Panc1 (cell line): ENCODE measurements around the gene HES7. TPM values are rescaled to one million over a fixed set of nuclear protein-coding genes. Genes with fewer than 3 reads are reported as not detected.

Experiments used
- ATAC-seq: fragments of 200-7000 bp; cut with Tn5 transposase; 2 replicates; pipeline ENCODE4 v1.9.1; 2020; ENCODE audit warnings: mild to moderate bottlenecking, moderate library complexity
- BruUV-seq: library from RNA; stranded (reverse); fragments of 400-500 nt; replicated peaks from 2 replicates; lab custom pipeline; 2021; lab: Mats Ljungman, UMichigan
- CTCF ChIA-PET: fragments of 300-600 bp; sonication (Branson Sonifier 250); formaldehyde crosslinking; loops from one replicate; lab custom pipeline; 2022; ENCODE audit warnings: antibody characterized with exemption; lab: Charles Lee
- POLR2A ChIA-PET: fragments of 300-600 bp; sonication (Branson Sonifier 250); formaldehyde crosslinking; loops from one replicate; lab custom pipeline; 2022; ENCODE audit warnings: antibody characterized with exemption; lab: Charles Lee
- DNase-seq: peaks from one replicate; pipeline ENCODE4 v3.0.0-alpha.2; 2010; ENCODE audit warnings: low read depth, low spot score
- H3K27ac ChIP-seq: 2 replicates; pipeline ENCODE4 v1.5.1; 2011; ENCODE audit warnings: mild to moderate bottlenecking, low read length, inconsistent platforms
- H3K27me3 ChIP-seq: fragments of 200-500 bp; sonication (Bioruptor generic); 2 replicates; pipeline ENCODE4 v1.6.0; 2014; ENCODE audit warnings: low read length, inconsistent platforms; ENCODE audit not compliant: control insufficient read depth, insufficient read depth
- H3K36me3 ChIP-seq: fragments of 200-500 bp; sonication (Bioruptor generic); 2 replicates; pipeline ENCODE4 v1.5.1; 2014; ENCODE audit warnings: inconsistent platforms, mild to moderate bottlenecking, low read length, moderate library complexity; ENCODE audit not compliant: control insufficient read depth, insufficient read depth
- H3K4me1 ChIP-seq: 2 replicates; pipeline ENCODE4 v1.5.1; 2011; ENCODE audit warnings: inconsistent platforms, mild to moderate bottlenecking, low read length, moderate library complexity; ENCODE audit not compliant: control insufficient read depth, insufficient read depth
- H3K4me3 ChIP-seq, 2 experiments: 2 replicates each; pipeline ENCODE4 v1.5.1; 2011 to 2012; ENCODE audit warnings: low read depth in 2 of 2, low read length in 2 of 2, mild to moderate bottlenecking in 2 of 2, inconsistent platforms in 1 of 2, moderate library complexity in 1 of 2
- H3K9me3 ChIP-seq: fragments of 200-500 bp; sonication (Bioruptor generic); 2 replicates; pipeline ENCODE4 v1.5.1; 2014; ENCODE audit warnings: low read depth, mild to moderate bottlenecking, inconsistent platforms, low read length, moderate library complexity; ENCODE audit not compliant: control insufficient read depth, insufficient read depth
- CTCF ChIP-seq: fragments of 450-650 bp; IDR thresholded peaks from 2 replicates; pipeline ENCODE4 v1.5.1; 2017; ENCODE audit warnings: mild to moderate bottlenecking
- POLR2AphosphoS5 ChIP-seq: IDR thresholded peaks from 2 replicates; pipeline ENCODE4 v1.6.1; 2012; ENCODE audit warnings: mild to moderate bottlenecking, low read depth, low read length, moderate library complexity
- SIN3A ChIP-seq: IDR thresholded peaks from 2 replicates; pipeline ENCODE4 v1.6.1; 2012; ENCODE audit warnings: low read depth, mild to moderate bottlenecking, low read length, moderate library complexity, borderline replicate concordance; ENCODE audit not compliant: insufficient read depth
- TCF7L2 ChIP-seq: IDR thresholded peaks from 2 replicates; pipeline ENCODE4 v1.6.1; 2011; ENCODE audit warnings: mild to moderate bottlenecking, low read depth, low read length, inconsistent platforms
- in situ Hi-C: cut with HindIII; loops from 2 replicates; pipeline ENCODE4 v1.10.0; 2016; ENCODE audit warnings: low sequenced_read_pairs, low pct_unique_long_range_greater_than_20kb
- intact Hi-C: fragments of 100-400 bp; cut with micrococcal nuclease; formaldehyde crosslinking; loops from one replicate; pipeline ENCODE4 v1.10.0; 2022; ENCODE audit not compliant: unreplicated experiment
- total RNA-seq: library from RNA; stranded (reverse); gene quantifications from one replicate; pipeline ENCODE4 v1.2.1, GENCODE V29; 2021; ENCODE audit not compliant: unreplicated experiment
- TF ChIP-seq, protein P1 (sequence below), 2 experiments: IDR thresholded peaks; 2 replicates each; pipeline ENCODE4 v1.6.1; 2011 to 2012; ENCODE audit warnings: low read depth in 2 of 2, control low read depth in 1 of 2, low read length in 1 of 2, mild to moderate bottlenecking in 1 of 2, moderate library complexity in 1 of 2; ENCODE audit not compliant: insufficient read depth in 1 of 2

The HES7 gene
- total RNA-seq, 1 experiment from 2014 or later = 4.0 TPM

- in situ Hi-C loops (no loop called here), intact Hi-C loops (no loop called here)
- peaks cover 32% of the 10 kb centered on the region for H3K4me1 ChIP-seq
- no peaks in the 10 kb centered on the region for H3K27me3 ChIP-seq
- no peaks in the 10 kb centered on the region for H3K9me3 ChIP-seq
- CTCF ChIA-PET = interaction anchor here (0.5 kb wide), 1 partner anchor 39 kb away, joined by 3 read pairs; no protein-coding TSS in a partner anchor
- DNase-seq = no peak
- peak overlapping the region in 1 of 2 experiments; percentile 18; a peak in 1 of 4 replicates for H3K4me3 ChIP-seq
- no peak for TF ChIP-seq SIN3A
- ATAC-seq = no peak
- POLR2A ChIA-PET = no interaction called here
- H3K36me3 ChIP-seq = no peaks in the 10 kb centered on the region; the same call in none of the 2 replicates
- peak overlapping the region; percentile 26; the same call in 1 of the 2 replicates for H3K27ac ChIP-seq
- no TSS peak for BruUV-seq
Measured at GRCh38 chr17:8160741-8161221, 36.9 kb upstream of the HES7 start.

DNA sequence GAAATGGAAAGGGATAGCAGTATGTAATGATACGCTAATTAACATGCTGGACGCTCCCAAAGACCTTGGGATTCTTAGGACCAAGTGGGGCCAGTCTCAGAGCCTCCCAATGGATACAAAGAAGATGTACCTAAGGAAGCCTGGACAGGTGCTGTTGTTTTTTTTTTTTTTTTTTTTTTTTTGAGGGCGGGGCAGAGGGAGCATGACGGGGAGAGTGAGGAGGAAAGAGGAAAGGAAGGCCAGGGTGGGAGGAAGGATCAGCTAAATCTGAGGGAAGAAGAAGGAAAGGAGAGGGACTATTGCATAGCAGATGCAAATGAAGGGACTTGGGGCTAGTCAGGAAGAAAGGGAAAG lies 36.3 kb upstream of the HES7 start:
- DNase-seq (no peak), ATAC-seq (no peak)
- BruUV-seq = no TSS peak
- ChIA-PET POLR2A (no interaction called here), CTCF (no interaction called here)
- Histone ChIP-seq H3K27ac (peak overlapping the region; percentile 26; the same call in 1 of the 2 replicates), H3K9me3 (no peaks in the 10 kb centered on the region), H3K4me3 (no peak overlapping the region), H3K36me3 (no peaks in the 10 kb centered on the region; the same call in none of the 2 replicates), H3K27me3 (no peaks in the 10 kb centered on the region), H3K4me1 (peaks cover 32% of the 10 kb centered on the region)
- in situ Hi-C loops (no loop called here), intact Hi-C loops (no loop called here)
- TF ChIP-seq CTCF (no peak), POLR2AphosphoS5 (no peak), SIN3A (no peak), TCF7L2 (no peak)
- TF ChIP-seq, protein P1, sequence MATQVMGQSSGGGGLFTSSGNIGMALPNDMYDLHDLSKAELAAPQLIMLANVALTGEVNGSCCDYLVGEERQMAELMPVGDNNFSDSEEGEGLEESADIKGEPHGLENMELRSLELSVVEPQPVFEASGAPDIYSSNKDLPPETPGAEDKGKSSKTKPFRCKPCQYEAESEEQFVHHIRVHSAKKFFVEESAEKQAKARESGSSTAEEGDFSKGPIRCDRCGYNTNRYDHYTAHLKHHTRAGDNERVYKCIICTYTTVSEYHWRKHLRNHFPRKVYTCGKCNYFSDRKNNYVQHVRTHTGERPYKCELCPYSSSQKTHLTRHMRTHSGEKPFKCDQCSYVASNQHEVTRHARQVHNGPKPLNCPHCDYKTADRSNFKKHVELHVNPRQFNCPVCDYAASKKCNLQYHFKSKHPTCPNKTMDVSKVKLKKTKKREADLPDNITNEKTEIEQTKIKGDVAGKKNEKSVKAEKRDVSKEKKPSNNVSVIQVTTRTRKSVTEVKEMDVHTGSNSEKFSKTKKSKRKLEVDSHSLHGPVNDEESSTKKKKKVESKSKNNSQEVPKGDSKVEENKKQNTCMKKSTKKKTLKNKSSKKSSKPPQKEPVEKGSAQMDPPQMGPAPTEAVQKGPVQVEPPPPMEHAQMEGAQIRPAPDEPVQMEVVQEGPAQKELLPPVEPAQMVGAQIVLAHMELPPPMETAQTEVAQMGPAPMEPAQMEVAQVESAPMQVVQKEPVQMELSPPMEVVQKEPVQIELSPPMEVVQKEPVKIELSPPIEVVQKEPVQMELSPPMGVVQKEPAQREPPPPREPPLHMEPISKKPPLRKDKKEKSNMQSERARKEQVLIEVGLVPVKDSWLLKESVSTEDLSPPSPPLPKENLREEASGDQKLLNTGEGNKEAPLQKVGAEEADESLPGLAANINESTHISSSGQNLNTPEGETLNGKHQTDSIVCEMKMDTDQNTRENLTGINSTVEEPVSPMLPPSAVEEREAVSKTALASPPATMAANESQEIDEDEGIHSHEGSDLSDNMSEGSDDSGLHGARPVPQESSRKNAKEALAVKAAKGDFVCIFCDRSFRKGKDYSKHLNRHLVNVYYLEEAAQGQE (IDR thresholded peaks at IDR 0.05; ENCODE audit: insufficient read depth in 1 of 2, low read depth in 2 of 2, low read length in 1 of 2) = no peak

DNA sequence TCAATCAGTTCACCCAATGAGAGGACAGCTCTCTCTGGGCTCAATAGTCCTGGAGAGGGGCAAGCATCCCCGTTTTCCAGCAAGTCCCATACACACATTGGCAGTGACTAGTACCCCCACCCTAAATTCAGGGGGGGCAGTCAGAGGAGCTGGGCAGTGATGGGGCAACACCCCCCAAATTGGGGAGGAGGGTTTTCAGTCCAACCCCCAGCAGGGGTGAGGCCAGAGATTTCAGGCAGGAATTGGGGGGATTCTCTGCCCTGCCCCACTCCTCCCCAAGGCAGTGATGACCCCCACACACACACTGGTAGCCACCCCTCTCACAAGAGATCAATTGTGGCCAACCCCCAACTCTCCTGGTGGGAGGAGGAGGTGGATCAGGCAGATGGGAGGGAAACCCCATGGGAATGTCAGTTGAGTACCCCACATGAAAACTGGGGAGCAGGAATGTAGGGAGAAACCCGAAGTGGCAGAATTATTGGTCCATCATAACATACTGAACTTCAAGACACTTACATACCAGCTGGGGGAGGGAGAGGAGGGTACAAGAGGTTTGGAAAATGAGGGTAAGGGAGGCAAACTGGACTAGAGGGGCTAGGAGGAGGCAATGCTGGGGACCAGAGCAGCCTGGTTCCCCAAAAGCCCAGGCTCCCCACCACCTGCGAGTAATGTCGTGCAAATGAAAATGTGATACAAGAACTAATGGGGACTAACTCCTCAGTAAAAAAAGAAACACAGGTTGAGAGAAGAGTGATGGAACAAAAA lies 35.7 kb upstream of the HES7 start:
- TF ChIP-seq SIN3A = no peak
- TF ChIP-seq POLR2AphosphoS5 = no peak
- TF ChIP-seq TCF7L2 = no peak
- TF ChIP-seq, protein P1 (IDR thresholded peaks at IDR 0.05; ENCODE audit: insufficient read depth in 1 of 2, low read depth in 2 of 2, low read length in 1 of 2) = no peak
- TF ChIP-seq CTCF = no peak
- Histone ChIP-seq H3K4me1 (peaks cover 34% of the 10 kb centered on the region), H3K27ac (no peak overlapping the region; the same call in 1 of the 2 replicates), H3K9me3 (no peaks in the 10 kb centered on the region), H3K36me3 (no peaks in the 10 kb centered on the region; the same call in none of the 2 replicates), H3K27me3 (no peaks in the 10 kb centered on the region), H3K4me3 (no peak overlapping the region)
- in situ Hi-C loops = no loop called here
- no peak for ATAC-seq
- no peak for DNase-seq
- BruUV-seq = no TSS peak
- POLR2A ChIA-PET = no interaction called here
- CTCF ChIA-PET = no interaction called here
- intact Hi-C loops = no loop called here
